Natural killer cell (primary cell): Measurements from ENCODE around the gene ZNF618. TPM values are rescaled to one million over a fixed set of nuclear protein-coding genes. Genes with fewer than 3 reads are reported as not detected.

Source experiments
- ATAC-seq, 3 donors: fragments of 150-1000 bp in 2 of 3; fragments of 200-7000 bp in 1 of 3; cut with Tn5 transposase; 1 replicate in 1 of 3; 2 replicates in 2 of 3; pipeline ENCODE4 v1.10.0; 2021; ENCODE audit warnings: mild to moderate bottlenecking in 2 of 3, moderate library complexity in 2 of 3
- DNase-seq, 2 donors: peaks; one replicate each; pipeline versions ENCODE4 v3.0.0 to v3.0.0-alpha.2; 2013 to 2021; ENCODE audit warnings: mixed read lengths in 1 of 2
- H3K27ac ChIP-seq: one replicate; pipeline ENCODE4 v1.5.1; 2013; ENCODE audit warnings: mild to moderate bottlenecking, low read length
- H3K27me3 ChIP-seq: one replicate; pipeline ENCODE4 v1.6.1; 2013; ENCODE audit warnings: low read length; ENCODE audit not compliant: control insufficient read depth, insufficient read depth
- H3K36me3 ChIP-seq: one replicate; pipeline ENCODE4 v1.6.1; 2013; ENCODE audit warnings: low read length; ENCODE audit not compliant: control insufficient read depth, insufficient read depth
- H3K4me1 ChIP-seq: one replicate; pipeline ENCODE4 v1.6.1; 2013; ENCODE audit warnings: low read length; ENCODE audit not compliant: control insufficient read depth, insufficient read depth
- H3K4me3 ChIP-seq: one replicate; pipeline ENCODE4 v1.5.1; 2013; ENCODE audit warnings: low read length
- H3K9me3 ChIP-seq: one replicate; pipeline ENCODE4 v1.6.1; 2013; ENCODE audit warnings: low read length; ENCODE audit not compliant: control insufficient read depth, insufficient read depth
- H3K27ac Mint-ChIP-seq, 2 donors: one replicate each; pipeline ENCODE4 v1.8.0; 2022; ENCODE audit warnings: mild to moderate bottlenecking in 2 of 2, mixed read lengths in 2 of 2, moderate library complexity in 1 of 2
- H3K27me3 Mint-ChIP-seq, 2 donors: one replicate each; pipeline ENCODE4 v1.8.0; 2022; ENCODE audit warnings: low read depth in 2 of 2, mixed read lengths in 2 of 2
- H3K36me3 Mint-ChIP-seq: one replicate; pipeline ENCODE4 v1.8.0; 2022; ENCODE audit warnings: mixed read lengths
- H3K4me1 Mint-ChIP-seq, 2 donors: one replicate each; pipeline ENCODE4 v1.8.0; 2022; ENCODE audit warnings: mixed read lengths in 2 of 2
- H3K4me3 Mint-ChIP-seq: one replicate; pipeline ENCODE4 v1.8.0; 2022; ENCODE audit warnings: mild to moderate bottlenecking, moderate library complexity, mixed read lengths
- H3K9me3 Mint-ChIP-seq, 2 donors: one replicate each; pipeline ENCODE4 v1.8.0; 2022; ENCODE audit warnings: mixed read lengths in 2 of 2
- WGBS: methylation state at CpG from one replicate; pipeline ENCODE4 v1.1.7; 2013; ENCODE audit warnings: missing lambda C conversion rate; ENCODE audit not compliant: insufficient coverage; 5-methylcytosine and 5-hydroxymethylcytosine counted together
- intact Hi-C: fragments of 100-400 bp; cut with micrococcal nuclease; formaldehyde crosslinking; loops from one replicate; pipeline ENCODE4 v1.14.2; 2022
- total RNA-seq, 4 donors: library from RNA; stranded (reverse); fragments of 120-200 nt in 1 of 4; gene quantifications; one replicate each; pipeline versions ENCODE4 v1.2.3 to v1.2.4, GENCODE V29; 2013 to 2022
- TF ChIP-seq, protein P1 (sequence below): fragments of 200-600 bp; IDR thresholded peaks from one replicate; pipeline ENCODE4 v1.8.0; 2022; ENCODE audit warnings: antibody characterized with exemption

Gene ZNF618
- total RNA-seq, 3 donors from 2014 or later (not counting 1 experiment from before 2014, with no cell fraction given): 9.2 to 10.7 (median 10.0) TPM

DNA sequence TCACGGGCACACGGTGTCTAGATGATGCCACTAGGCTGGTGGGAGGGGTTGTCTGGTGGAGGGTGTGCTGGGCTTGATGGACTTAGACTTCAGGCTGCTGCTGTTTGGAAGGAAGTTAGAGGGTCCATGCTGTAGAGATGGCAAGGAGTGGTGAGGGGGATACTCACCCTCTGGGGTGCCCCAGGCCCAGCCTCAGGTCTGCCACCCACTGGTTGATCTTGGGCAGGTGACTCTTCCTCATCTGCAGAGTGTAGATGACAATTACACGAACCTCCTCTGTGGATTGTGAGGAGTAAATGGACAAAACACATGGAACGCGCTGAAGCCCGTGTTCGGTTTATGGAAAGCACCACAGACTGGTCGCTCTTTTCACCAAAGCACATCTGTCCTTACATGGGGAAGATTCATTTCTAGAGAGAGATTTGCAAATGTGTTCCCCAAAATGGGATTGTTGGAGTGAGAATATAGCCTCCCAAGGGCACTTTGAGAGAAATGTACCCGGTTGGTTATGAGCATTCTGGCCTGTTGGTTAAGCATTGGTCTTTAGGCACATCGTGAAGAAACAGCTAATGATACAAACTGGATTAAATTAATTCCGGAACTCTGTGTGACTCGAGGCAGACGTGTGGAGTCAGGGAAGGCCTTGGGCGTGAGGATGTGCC lies 58.2 kb downstream of the ZNF618 start:
- Histone ChIP-seq H3K4me3 (no peak overlapping the region), H3K27ac (no peak overlapping the region), H3K27me3 (no peaks in the 10 kb centered on the region), H3K36me3 (no peaks in the 10 kb centered on the region), H3K9me3 (no peaks in the 10 kb centered on the region), H3K4me1 (no peaks in the 10 kb centered on the region)
- peaks cover 0 to 8% of the 10 kb centered on the region in 2 donors for H3K4me1 Mint-ChIP-seq
- H3K27ac Mint-ChIP-seq: no peak overlapping the region
- no peaks in the 10 kb centered on the region for H3K9me3 Mint-ChIP-seq
- no peaks in the 10 kb centered on the region for H3K36me3 Mint-ChIP-seq
- no peak for ATAC-seq
- intact Hi-C loops: no loop called here
- no peaks in the 10 kb centered on the region for H3K27me3 Mint-ChIP-seq
- DNase-seq: no peak
- H3K4me3 Mint-ChIP-seq: no peak overlapping the region
- WGBS: 87% methylated on average over 14 of the region's 14 CpGs
- TF ChIP-seq, protein P1, sequence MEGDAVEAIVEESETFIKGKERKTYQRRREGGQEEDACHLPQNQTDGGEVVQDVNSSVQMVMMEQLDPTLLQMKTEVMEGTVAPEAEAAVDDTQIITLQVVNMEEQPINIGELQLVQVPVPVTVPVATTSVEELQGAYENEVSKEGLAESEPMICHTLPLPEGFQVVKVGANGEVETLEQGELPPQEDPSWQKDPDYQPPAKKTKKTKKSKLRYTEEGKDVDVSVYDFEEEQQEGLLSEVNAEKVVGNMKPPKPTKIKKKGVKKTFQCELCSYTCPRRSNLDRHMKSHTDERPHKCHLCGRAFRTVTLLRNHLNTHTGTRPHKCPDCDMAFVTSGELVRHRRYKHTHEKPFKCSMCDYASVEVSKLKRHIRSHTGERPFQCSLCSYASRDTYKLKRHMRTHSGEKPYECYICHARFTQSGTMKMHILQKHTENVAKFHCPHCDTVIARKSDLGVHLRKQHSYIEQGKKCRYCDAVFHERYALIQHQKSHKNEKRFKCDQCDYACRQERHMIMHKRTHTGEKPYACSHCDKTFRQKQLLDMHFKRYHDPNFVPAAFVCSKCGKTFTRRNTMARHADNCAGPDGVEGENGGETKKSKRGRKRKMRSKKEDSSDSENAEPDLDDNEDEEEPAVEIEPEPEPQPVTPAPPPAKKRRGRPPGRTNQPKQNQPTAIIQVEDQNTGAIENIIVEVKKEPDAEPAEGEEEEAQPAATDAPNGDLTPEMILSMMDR: no peak

DNA sequence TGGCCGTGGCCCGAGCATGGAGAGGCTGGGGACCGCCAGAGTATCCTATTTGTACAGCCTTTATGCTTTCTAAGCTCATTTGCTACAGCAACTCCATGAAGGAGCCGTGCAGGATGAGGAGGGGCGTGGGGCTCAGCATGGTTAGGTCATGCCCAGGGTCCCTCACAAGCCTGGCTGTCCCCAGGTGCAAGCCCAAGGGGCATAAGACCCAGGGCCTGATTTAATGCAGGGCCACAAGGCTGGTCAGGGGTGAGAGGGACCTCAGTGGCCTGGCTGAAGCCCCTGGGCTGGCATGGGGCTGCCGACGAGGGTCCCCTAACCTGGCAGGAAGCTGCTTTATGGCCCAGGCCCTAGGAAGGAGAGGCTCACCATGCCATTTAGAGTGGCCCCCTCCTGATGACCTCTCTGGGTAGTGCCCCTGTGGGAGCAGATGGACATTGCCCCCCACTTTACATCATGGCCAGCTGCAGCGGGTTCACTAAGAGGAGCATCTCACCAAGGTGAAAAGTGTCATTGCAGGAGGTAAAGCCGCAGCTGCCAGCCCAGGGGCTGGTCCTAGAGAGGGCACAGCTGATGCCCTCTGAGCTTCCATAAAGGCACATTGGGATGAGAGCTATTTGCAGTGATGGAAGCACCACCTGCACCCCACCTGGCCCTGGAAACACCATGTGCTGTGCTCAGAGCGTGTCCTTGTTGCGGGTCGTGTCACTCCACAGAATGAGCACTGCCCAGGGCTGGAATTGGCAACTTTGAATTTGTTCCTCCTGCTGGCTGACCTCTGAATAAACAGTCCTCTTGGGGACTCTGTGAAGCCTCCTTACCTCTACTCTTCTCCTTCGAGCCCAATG lies 58.9 kb downstream of the ZNF618 start:
- no peaks in the 10 kb centered on the region for H3K36me3 ChIP-seq
- DNase-seq: no peak
- Mint-ChIP-seq H3K36me3 (no peaks in the 10 kb centered on the region), H3K27ac (no peak overlapping the region), H3K27me3 (no peaks in the 10 kb centered on the region), H3K4me1 (peaks cover 0 to 8% of the 10 kb centered on the region in 2 donors), H3K9me3 (no peaks in the 10 kb centered on the region), H3K4me3 (no peak overlapping the region)
- WGBS: 92% methylated on average over 12 of the region's 13 CpGs
- ATAC-seq: no peak
- H3K4me3 ChIP-seq: no peak overlapping the region
- H3K4me1 ChIP-seq: no peaks in the 10 kb centered on the region
- no peaks in the 10 kb centered on the region for H3K27me3 ChIP-seq
- intact Hi-C loops: no loop called here
- TF ChIP-seq, protein P1: no peak
- no peaks in the 10 kb centered on the region for H3K9me3 ChIP-seq
- H3K27ac ChIP-seq: no peak overlapping the region

DNA sequence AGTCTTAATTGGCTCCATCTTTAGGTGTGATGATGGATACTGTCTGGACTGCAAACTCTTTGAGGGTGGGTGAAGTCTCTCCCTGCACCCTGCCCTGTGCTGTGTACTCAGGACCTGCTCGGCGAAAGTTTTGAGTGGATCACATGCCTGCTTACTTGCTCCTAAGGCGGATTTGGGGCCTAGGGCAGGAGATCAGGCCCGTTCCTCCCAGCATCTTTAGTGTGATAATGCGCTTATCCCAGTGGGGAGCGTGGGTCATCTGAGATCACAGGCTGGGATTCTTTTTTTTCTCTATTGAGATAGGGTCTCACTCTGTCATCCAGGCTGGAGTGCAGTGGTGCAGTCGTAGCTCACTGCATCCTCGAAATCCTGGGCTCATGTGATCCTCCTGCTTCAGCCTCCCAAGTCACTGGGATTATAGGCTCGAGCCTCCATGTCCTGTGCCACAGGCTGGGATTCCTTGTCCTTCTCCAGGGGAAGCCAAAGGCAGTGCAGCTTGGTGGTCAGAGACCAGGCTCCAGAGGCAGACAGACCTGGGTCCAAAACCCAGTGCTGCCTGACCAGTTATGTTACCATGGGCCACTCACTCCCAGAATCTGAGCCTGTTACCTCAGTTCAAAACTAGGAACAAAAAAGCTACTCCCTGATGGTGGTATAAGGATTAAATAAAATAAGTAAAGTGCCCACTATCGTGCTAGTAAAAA lies 59.7 kb downstream of the ZNF618 start:
- no peak for DNase-seq
- H3K4me3 Mint-ChIP-seq: no peak overlapping the region

More for the DNA sequence above, 59.7 kb downstream of the ZNF618 start:
- H3K4me1 Mint-ChIP-seq: peaks cover 0 to 8% of the 10 kb centered on the region in 2 donors
- H3K36me3 ChIP-seq: no peaks in the 10 kb centered on the region
- H3K9me3 Mint-ChIP-seq: no peaks in the 10 kb centered on the region
- no peaks in the 10 kb centered on the region for H3K9me3 ChIP-seq
- H3K36me3 Mint-ChIP-seq: no peaks in the 10 kb centered on the region
- 90% methylated on average over 10 of the region's 10 CpGs for WGBS
- no peak overlapping the region for H3K27ac ChIP-seq
- H3K4me3 ChIP-seq: no peak overlapping the region
- H3K4me1 ChIP-seq: no peaks in the 10 kb centered on the region
- intact Hi-C loops: no loop called here
- no peaks in the 10 kb centered on the region for H3K27me3 Mint-ChIP-seq
- no peak for ATAC-seq
- TF ChIP-seq, protein P1: no peak
- H3K27me3 ChIP-seq: no peaks in the 10 kb centered on the region
- no peak overlapping the region for H3K27ac Mint-ChIP-seq
